ENCODE measurements around the gene C19orf44. TPM values are rescaled to one million over a fixed set of nuclear protein-coding genes. Genes with fewer than 3 reads are reported as not detected.

C19orf44 gene
- total RNA-seq, 1 donor from 2014 or later, result 6.7 TPM

DNA sequence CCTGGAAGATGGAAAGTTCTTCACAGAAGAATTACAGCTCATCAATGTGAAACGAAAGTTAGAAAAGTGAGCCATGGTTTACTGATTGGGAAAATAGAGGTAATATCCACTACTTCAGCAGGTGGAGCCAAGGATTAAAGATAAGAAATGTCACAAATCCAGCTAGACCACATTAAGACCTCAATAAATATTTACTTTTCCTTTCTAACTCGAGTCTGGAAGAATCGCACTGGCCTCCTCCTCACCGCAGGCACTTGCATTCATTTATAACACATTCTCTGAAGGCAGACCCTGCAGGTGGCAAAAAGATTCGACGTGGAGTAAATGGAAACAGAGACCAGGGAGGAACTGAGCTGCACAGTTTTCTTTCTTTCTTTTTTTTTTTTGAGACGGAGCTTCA lies 68.6 kb downstream of the C19orf44 start:
- DNase-seq, result no peak
- H3K27me3 ChIP-seq, result no peaks in the 10 kb centered on the region
- intact Hi-C loops (cut with DNase I), result no loop called here
- H3K4me3 ChIP-seq, result no peak overlapping the region
- peak; percentile 44 for ATAC-seq
- no peak for TF ChIP-seq CTCF (IDR thresholded peaks at IDR 0.05)
- no peaks in the 10 kb centered on the region for H3K9me3 ChIP-seq
- H3K4me1 ChIP-seq, result peaks cover 20% of the 10 kb centered on the region
- peak overlapping the region; percentile 11 for H3K27ac ChIP-seq
- peaks cover 93% of the 10 kb centered on the region for H3K36me3 ChIP-seq

- Histone ChIP-seq H3K27me3 (no peaks in the 10 kb centered on the region), H3K36me3 (peaks cover 83% of the 10 kb centered on the region), H3K27ac (peak overlapping the region; percentile 52), H3K4me1 (peaks cover 32% of the 10 kb centered on the region), H3K9me3 (no peaks in the 10 kb centered on the region), H3K4me3 (no peak overlapping the region)
- no peak for TF ChIP-seq CTCF (IDR thresholded peaks at IDR 0.05)
- ATAC-seq (no peak), DNase-seq (no peak)
- intact Hi-C loops (cut with DNase I), result no loop called here
Measured at GRCh38 chr19:16566161-16566560, 70.0 kb downstream of the C19orf44 start.

- Histone ChIP-seq H3K36me3 (peaks cover 77% of the 10 kb centered on the region), H3K27ac (peak overlapping the region; percentile 52), H3K4me1 (peaks cover 37% of the 10 kb centered on the region), H3K4me3 (no peak overlapping the region), H3K27me3 (no peaks in the 10 kb centered on the region), H3K9me3 (no peaks in the 10 kb centered on the region)
- intact Hi-C loops (cut with DNase I), result no loop called here
- TF ChIP-seq CTCF (IDR thresholded peaks at IDR 0.05), result no peak
- ATAC-seq, result no peak
- DNase-seq, result no peak
Measured at GRCh38 chr19:16566702-16567101, 70.5 kb downstream of the C19orf44 start.

GRCh38 chr19:16569609-16570320 lies 73.6 kb downstream of the C19orf44 start:
- Histone ChIP-seq H3K4me1 (peaks cover 44% of the 10 kb centered on the region), H3K9me3 (no peaks in the 10 kb centered on the region), H3K27ac (peak overlapping the region; percentile 58), H3K36me3 (peaks cover 52% of the 10 kb centered on the region), H3K27me3 (no peaks in the 10 kb centered on the region), H3K4me3 (no peak overlapping the region)
- intact Hi-C loops (cut with DNase I), result loop anchor here (10.0 kb wide), 1 partner anchor 55 kb away; the partner anchor contains the start of gene MED26
- ATAC-seq, result peak; percentile 38
- DNase-seq, result peak; percentile 80
- TF ChIP-seq CTCF (IDR thresholded peaks at IDR 0.05), result no peak

Other genes with a start within 250 kb of the C19orf44 start
- gene KLF2, start 171.6 kb upstream of the C19orf44 start, total RNA-seq, result 198 TPM
- gene EPS15L1, start 24.4 kb upstream of the C19orf44 start, total RNA-seq, result 42.8 TPM
- not detected for gene CALR3, start 227 bp upstream of the C19orf44 start, total RNA-seq
- 41.9 TPM for gene CHERP, start 46.0 kb downstream of the C19orf44 start, total RNA-seq
- gene SLC35E1, start 76.0 kb downstream of the C19orf44 start, total RNA-seq, result 51.2 TPM
- 13.4 TPM for gene MED26, start 131.8 kb downstream of the C19orf44 start, total RNA-seq
- gene SMIM7, start 163.8 kb downstream of the C19orf44 start, total RNA-seq, result 76.7 TPM
- 5.1 TPM for gene TMEM38A, start 164.7 kb downstream of the C19orf44 start, total RNA-seq
- 0.09 TPM for gene NWD1, start 223.5 kb downstream of the C19orf44 start, total RNA-seq